DOHH2 (cell line): ENCODE results near the gene SEC61B.

Experiments
- H3F3A ChIP-seq: fragments of 200-600 bp; sonication (generic), shearing (Covaris generic); 2 replicates; pipeline ENCODE4 v1.6.0; 2016; ENCODE audit warnings: antibody characterized with exemption, mild to moderate bottlenecking; ENCODE audit not compliant: control insufficient read depth, insufficient read depth
- H3K27ac ChIP-seq: fragments of 200-600 bp; sonication (generic); 2 replicates; pipeline ENCODE4 v1.5.1; 2014; ENCODE audit warnings: low read depth, mild to moderate bottlenecking, low read length, moderate library complexity
- H3K27me3 ChIP-seq: fragments of 200-600 bp; sonication (generic); 2 replicates; pipeline ENCODE4 v1.6.1; 2014; ENCODE audit warnings: mild to moderate bottlenecking, low read length, mixed read lengths; ENCODE audit not compliant: control insufficient read depth
- H3K36me3 ChIP-seq: fragments of 200-600 bp; sonication (generic); 2 replicates; pipeline ENCODE4 v1.6.1; 2014; ENCODE audit warnings: mild to moderate bottlenecking, low read length, moderate library complexity, mixed read lengths; ENCODE audit not compliant: control insufficient read depth
- H3K4me1 ChIP-seq: fragments of 200-600 bp; sonication (generic); 2 replicates; pipeline ENCODE4 v1.6.1; 2014; ENCODE audit warnings: mild to moderate bottlenecking, low read length, mixed read lengths; ENCODE audit not compliant: control insufficient read depth
- H3K4me2 ChIP-seq: fragments of 200-600 bp; sonication (generic); 2 replicates; pipeline ENCODE4 v1.6.0; 2014; ENCODE audit warnings: mild to moderate bottlenecking, low read length, moderate library complexity
- H3K4me3 ChIP-seq: fragments of 200-600 bp; sonication (generic); 2 replicates; pipeline ENCODE4 v1.5.1; 2014; ENCODE audit warnings: mild to moderate bottlenecking, low read length, mixed read lengths
- H3K79me2 ChIP-seq: fragments of 200-600 bp; sonication (generic); 2 replicates; pipeline ENCODE4 v1.6.1; 2014; ENCODE audit warnings: mild to moderate bottlenecking, low read length, mixed read lengths; ENCODE audit not compliant: control insufficient read depth
- H3K9me2 ChIP-seq: fragments of 200-600 bp; sonication (generic); replicated peaks from 2 replicates; pipeline ENCODE4 v1.6.1; 2014; ENCODE audit warnings: mild to moderate bottlenecking, low read length, mixed read lengths; ENCODE audit not compliant: control insufficient read depth
- H3K9me3 ChIP-seq: fragments of 200-600 bp; sonication (generic); 2 replicates; pipeline ENCODE4 v1.6.1; 2014; ENCODE audit warnings: antibody characterized with exemption, low read length, mixed read lengths; ENCODE audit not compliant: control insufficient read depth, insufficient read depth
- H4K20me1 ChIP-seq: fragments of 200-600 bp; sonication (generic); 2 replicates; pipeline ENCODE4 v1.6.0; 2014; ENCODE audit warnings: low read depth, mild to moderate bottlenecking, antibody characterized with exemption, low read length, moderate library complexity; ENCODE audit not compliant: control insufficient read depth, insufficient read depth
- EZH2phosphoT487 ChIP-seq: fragments of 200-600 bp; sonication (generic); IDR thresholded peaks from 2 replicates; pipeline ENCODE4 v1.6.1; 2017; ENCODE audit warnings: borderline replicate concordance, mild to moderate bottlenecking, antibody characterized with exemption, low read length, moderate library complexity, mixed read lengths
- TF ChIP-seq, protein P1 (sequence below): fragments of 200-600 bp; sonication (generic); IDR thresholded peaks from one replicate; pipeline ENCODE4 v1.5.1; 2014; ENCODE audit warnings: antibody characterized with exemption, mild to moderate bottlenecking, low read depth, low read length; ENCODE audit not compliant: poor library complexity, severe bottlenecking

SEC61B gene

DNA sequence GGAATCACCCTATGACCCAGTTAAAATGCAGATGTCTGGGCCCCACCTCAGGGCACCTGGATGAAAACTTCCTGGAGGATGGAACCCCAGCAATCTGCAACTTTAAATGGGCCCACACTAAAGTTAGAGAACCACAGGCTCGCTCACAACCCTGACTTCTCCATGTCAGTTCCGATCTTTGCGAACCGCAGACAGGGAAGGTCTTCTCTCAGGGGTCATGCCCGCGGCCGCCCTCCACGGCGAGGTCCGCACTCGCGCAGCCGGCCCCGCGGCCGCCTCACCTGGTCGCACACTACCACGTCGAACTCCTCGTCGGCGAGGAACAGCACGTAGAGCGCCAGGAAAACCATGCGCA is 839 bp upstream of the SEC61B start:
- Histone ChIP-seq H3K27ac (peak overlapping the region; percentile 75), H3K9me2 (no peaks in the 10 kb centered on the region), H3K4me2 (peak overlapping the region; percentile 92), H3K4me1 (peaks cover 33% of the 10 kb centered on the region), H3K4me3 (peak overlapping the region; percentile 92), H3F3A (no peaks in the 10 kb centered on the region), H3K9me3 (no peaks in the 10 kb centered on the region), H4K20me1 (peaks cover 11% of the 10 kb centered on the region; the same call in 1 of the 2 replicates), H3K79me2 (peaks cover 97% of the 10 kb centered on the region), H3K36me3 (peaks cover 67% of the 10 kb centered on the region), H3K27me3 (no peaks in the 10 kb centered on the region)
- no peak for TF ChIP-seq EZH2phosphoT487
- TF ChIP-seq, protein P1, sequence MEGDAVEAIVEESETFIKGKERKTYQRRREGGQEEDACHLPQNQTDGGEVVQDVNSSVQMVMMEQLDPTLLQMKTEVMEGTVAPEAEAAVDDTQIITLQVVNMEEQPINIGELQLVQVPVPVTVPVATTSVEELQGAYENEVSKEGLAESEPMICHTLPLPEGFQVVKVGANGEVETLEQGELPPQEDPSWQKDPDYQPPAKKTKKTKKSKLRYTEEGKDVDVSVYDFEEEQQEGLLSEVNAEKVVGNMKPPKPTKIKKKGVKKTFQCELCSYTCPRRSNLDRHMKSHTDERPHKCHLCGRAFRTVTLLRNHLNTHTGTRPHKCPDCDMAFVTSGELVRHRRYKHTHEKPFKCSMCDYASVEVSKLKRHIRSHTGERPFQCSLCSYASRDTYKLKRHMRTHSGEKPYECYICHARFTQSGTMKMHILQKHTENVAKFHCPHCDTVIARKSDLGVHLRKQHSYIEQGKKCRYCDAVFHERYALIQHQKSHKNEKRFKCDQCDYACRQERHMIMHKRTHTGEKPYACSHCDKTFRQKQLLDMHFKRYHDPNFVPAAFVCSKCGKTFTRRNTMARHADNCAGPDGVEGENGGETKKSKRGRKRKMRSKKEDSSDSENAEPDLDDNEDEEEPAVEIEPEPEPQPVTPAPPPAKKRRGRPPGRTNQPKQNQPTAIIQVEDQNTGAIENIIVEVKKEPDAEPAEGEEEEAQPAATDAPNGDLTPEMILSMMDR, result no peak

DNA sequence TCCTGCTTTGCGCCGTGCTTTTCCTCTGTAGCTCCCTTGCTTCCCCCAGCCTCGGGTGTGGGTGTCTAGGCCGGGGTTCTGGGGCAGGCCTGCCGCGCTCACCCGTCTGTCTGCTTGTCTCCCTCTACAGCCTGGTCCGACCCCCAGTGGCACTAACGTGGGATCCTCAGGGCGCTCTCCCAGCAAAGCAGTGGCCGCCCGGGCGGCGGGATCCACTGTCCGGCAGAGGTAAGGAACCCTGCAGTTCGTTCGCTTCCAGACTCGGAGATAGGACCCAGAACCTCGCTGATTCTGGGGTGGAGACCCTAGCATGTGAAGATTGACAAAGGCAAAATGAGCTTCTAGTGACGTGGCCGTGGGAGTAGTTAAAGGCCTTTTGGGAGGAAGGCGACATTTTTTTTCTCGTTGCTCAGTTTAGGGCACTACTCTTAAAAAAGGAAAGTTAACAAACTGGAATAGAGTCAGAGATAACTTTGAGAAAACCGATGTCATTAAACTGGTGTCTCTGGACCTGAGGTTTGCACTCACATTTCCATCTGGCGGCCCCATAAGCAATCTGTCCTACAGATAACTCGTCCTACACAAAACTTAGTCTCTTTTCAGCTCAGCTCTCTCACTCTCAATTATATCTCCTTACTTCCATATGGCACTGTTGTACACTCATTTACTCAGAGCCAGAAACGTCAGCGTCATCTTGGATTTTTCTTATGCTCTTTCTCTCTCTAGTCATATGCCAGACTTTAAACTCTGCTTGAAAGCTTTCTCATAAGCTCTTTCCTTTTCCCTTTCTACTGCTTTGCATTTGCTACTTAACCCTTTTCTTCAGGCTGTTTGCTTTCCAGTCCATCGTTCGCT is 561 bp downstream of the SEC61B start:
- Histone ChIP-seq H3K9me2 (no peaks in the 10 kb centered on the region), H4K20me1 (peaks cover 11% of the 10 kb centered on the region; the same call in 1 of the 2 replicates), H3F3A (no peaks in the 10 kb centered on the region), H3K27me3 (no peaks in the 10 kb centered on the region), H3K27ac (peak overlapping the region; percentile 75), H3K4me2 (peak overlapping the region; percentile 92), H3K4me1 (peaks cover 33% of the 10 kb centered on the region), H3K36me3 (peaks cover 65% of the 10 kb centered on the region), H3K79me2 (peaks cover 89% of the 10 kb centered on the region), H3K9me3 (no peaks in the 10 kb centered on the region), H3K4me3 (peak overlapping the region; percentile 92)
- TF ChIP-seq, protein P1, result peak; percentile 15
- no peak for TF ChIP-seq EZH2phosphoT487

DNA sequence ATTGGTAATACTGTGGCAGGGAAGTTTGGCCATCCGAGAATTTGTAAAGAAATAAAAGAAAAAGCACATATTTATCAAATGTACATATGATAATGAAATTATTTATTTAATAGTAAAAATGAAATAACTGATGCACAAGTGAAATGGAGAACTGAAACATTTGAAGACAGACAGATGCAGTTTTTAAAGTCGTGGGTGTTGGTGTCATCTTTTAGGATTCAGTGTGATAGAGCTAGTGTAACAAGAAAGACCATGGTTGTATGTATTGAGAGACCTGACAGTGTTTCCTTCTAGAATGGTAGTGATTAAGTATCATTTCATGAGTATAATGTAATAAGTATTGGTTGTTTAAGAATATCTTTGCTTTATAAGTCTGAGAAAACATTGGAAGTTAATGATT is 2.4 kb downstream of the SEC61B start:
- peaks cover 64% of the 10 kb centered on the region for H3K36me3 ChIP-seq
- H3K4me1 ChIP-seq, result peaks cover 33% of the 10 kb centered on the region
- peak overlapping the region; percentile 92 for H3K4me2 ChIP-seq
- no peaks in the 10 kb centered on the region for H3K27me3 ChIP-seq
- no peak for TF ChIP-seq EZH2phosphoT487
- peaks cover 11% of the 10 kb centered on the region; the same call in 1 of the 2 replicates for H4K20me1 ChIP-seq
- no peaks in the 10 kb centered on the region for H3F3A ChIP-seq
- no peak overlapping the region for H3K27ac ChIP-seq
- no peaks in the 10 kb centered on the region for H3K9me3 ChIP-seq
- peaks cover 71% of the 10 kb centered on the region for H3K79me2 ChIP-seq
- no peak overlapping the region for H3K4me3 ChIP-seq
- H3K9me2 ChIP-seq, result no peaks in the 10 kb centered on the region

DNA sequence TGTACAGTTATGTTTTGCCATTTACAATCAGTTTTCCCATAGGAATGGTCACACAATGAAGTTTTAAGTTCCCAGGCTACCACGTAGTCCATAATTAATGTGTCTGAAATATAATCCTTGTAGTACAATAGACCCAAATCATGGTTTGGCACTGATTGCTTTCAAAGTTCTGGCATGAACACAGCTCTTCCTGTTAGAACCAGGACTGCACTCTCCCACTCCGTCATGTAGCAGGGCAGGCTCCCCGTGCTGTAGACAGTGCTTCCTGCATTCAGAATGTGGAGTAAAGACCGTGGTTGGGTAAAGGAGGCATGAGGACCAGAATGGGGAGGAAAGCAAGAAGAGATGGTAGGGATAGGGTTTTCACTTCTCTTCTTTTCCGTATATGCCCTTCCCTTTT is 4.0 kb downstream of the SEC61B start:
- H3K27ac ChIP-seq, result no peak overlapping the region
- no peaks in the 10 kb centered on the region for H3K9me2 ChIP-seq
- no peak overlapping the region for H3K4me2 ChIP-seq
- no peaks in the 10 kb centered on the region for H3K9me3 ChIP-seq
- peaks cover 72% of the 10 kb centered on the region for H3K36me3 ChIP-seq
- H3K27me3 ChIP-seq, result no peaks in the 10 kb centered on the region
- H4K20me1 ChIP-seq, result peaks cover 3% of the 10 kb centered on the region; the same call in 1 of the 2 replicates
- peaks cover 55% of the 10 kb centered on the region for H3K79me2 ChIP-seq
- H3K4me3 ChIP-seq, result no peak overlapping the region
- H3K4me1 ChIP-seq, result peaks cover 22% of the 10 kb centered on the region
- no peaks in the 10 kb centered on the region for H3F3A ChIP-seq
- TF ChIP-seq EZH2phosphoT487, result no peak
- TF ChIP-seq, protein P1, result no peak
